Suprapubic skin (tissue), 3 donors: Measurements from ENCODE around the gene PRKACB.

Experiments used
- POLR2A ChIP-seq, 2 donors: fragments of 450-650 bp; IDR thresholded peaks; one replicate each; pipeline ENCODE4 v1.6.1; 2017; ENCODE audit warnings: antibody characterized with exemption in 2 of 2, mild to moderate bottlenecking in 2 of 2, moderate library complexity in 2 of 2
- TF ChIP-seq, protein P1 (sequence below), 2 donors: fragments of 200-600 bp in 1 of 2; fragments of 450-650 bp in 1 of 2; sonication (generic) in 1 of 2; IDR thresholded peaks; one replicate each; pipeline ENCODE4 v1.5.1; 2016 to 2019; ENCODE audit warnings: antibody characterized with exemption in 2 of 2, mild to moderate bottlenecking in 1 of 2, moderate library complexity in 1 of 2

GRCh38 chr1:84225646-84226045 is 81.6 kb downstream of the PRKACB start:
- TF ChIP-seq, protein P1, sequence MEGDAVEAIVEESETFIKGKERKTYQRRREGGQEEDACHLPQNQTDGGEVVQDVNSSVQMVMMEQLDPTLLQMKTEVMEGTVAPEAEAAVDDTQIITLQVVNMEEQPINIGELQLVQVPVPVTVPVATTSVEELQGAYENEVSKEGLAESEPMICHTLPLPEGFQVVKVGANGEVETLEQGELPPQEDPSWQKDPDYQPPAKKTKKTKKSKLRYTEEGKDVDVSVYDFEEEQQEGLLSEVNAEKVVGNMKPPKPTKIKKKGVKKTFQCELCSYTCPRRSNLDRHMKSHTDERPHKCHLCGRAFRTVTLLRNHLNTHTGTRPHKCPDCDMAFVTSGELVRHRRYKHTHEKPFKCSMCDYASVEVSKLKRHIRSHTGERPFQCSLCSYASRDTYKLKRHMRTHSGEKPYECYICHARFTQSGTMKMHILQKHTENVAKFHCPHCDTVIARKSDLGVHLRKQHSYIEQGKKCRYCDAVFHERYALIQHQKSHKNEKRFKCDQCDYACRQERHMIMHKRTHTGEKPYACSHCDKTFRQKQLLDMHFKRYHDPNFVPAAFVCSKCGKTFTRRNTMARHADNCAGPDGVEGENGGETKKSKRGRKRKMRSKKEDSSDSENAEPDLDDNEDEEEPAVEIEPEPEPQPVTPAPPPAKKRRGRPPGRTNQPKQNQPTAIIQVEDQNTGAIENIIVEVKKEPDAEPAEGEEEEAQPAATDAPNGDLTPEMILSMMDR (IDR thresholded peaks at IDR 0.05): no peak
- no peak for TF ChIP-seq POLR2A (IDR thresholded peaks at IDR 0.05)
